Pulmonary artery endothelial cell (primary cell): ENCODE results near the gene RPL11. TPM values are rescaled to one million over a fixed set of nuclear protein-coding genes. Genes with fewer than 3 reads are reported as not detected.
"Not testable (repeated sequence)": the region's sequence is repeated elsewhere in the genome, so short reads cannot be mapped to it uniquely, and the experiment has no call there.

Source experiments
- DNase-seq: peaks from one replicate; pipeline ENCODE4 v3.0.0-alpha.2; 2011; ENCODE audit warnings: low read depth, low spot score
- total RNA-seq: library from RNA; depleted of rRNA; stranded (reverse); fragments of >200 nt; gene quantifications from 2 replicates; pipeline ENCODE4 v1.2.3, GENCODE V29; 2014

Gene RPL11
- total RNA-seq, 1 donor from 2014 or later: 1,951 TPM

- DNase-seq: no peak
Measured at GRCh38 chr1:23732363-23733224, 41.0 kb downstream of the RPL11 start.

DNA sequence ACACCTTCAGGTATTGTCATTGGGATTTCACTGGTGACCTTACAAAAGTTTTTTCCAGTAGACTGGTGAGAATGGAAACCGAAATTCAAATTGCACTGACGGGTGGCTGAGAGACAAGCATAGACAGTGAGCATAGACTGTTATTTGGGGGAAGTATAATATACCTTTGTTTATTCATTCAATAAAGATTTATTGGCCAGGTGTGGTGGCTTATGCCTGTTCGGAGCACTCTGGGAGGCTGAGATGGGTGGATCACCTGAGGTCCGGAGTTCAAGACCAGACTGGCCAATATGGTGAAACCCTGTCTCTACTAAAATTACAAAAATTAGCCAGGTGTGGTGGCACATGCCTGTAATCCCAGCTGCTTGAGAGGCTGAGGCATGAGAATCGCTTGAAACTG, 41.7 kb downstream of the RPL11 start:
- DNase-seq: not testable (repeated sequence)

DNA sequence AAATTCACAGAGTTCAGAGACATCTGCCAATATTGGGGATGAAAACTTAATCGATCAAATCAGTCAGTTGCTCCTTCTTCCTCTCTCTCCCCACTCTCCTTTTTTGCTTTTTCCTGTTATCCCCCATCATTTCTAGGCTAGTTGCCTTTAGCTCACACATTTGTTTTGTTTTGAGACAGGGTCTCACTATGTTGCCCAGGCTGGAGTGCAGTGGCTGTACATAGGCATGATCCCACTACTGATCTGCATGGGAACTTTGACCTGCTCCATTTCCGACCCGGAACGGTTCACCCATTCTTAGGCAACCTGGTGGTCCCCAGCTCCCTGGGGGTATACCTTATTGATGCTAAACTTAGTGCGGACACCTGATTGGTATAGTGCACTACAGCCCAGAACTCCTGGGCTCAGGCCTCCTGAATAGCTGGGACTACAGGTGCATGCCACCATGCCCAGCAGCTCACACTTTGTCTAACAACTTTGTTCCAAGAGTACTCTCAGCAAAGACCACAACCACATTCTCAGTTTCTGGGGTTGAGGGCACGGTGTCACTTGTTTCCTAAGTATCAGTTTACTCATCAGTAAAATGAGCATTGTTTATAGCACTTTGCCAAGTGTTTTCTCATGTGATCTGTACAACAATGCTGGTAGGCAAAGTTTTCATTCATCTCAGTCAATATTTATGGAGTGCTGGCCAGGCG, 45.0 kb downstream of the RPL11 start:
- no peak for DNase-seq

DNA sequence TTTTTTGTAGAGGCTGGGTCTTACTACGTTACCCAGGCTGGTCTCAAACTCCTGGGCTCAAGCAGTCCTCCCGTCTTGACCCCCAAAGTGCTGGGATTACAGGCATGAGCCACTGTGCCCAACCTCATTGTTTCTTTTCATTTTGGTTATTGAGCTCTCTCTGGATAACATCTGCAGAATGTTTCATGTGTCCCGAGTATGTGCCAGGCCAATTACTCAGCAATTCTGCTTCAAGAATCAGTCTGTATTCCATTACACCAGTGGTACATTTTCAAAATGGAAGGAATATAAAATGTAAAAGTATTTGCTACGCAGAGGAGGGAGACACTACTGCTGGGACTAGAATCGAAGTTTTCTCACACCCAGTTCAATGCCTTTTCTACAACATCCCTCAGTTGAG, 50.0 kb downstream of the RPL11 start:
- no peak for DNase-seq

DNA sequence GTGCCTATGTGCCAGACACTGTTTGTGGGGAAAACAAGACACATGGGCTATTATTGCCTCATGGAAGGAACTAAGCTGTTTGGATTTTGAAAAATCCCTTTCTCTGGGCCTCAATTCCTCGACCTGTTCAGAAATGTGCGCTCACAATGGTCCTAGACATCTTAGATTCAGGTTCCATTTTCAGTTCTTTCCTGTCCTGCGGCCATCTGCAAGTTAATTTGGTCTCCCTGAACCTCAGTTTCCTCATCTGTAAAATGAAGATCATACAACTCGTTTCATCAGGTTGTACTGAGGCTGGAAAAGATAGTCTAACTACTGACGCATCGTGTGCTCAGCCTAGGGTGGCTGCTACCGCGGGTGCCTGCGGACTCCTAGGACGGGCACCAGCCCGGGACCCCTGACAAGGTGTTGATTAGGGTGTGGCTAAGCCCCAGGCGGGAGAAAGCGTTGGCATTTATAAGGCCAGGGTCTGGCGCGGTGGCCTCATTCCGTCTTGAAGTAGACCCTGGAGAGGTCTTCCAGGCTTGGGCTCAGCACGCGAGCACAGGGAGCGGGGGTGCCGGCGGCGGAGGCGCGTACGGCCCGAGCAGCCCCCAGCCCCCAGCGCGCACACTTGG, 51.2 kb downstream of the RPL11 start:
- DNase-seq: no peak

DNA sequence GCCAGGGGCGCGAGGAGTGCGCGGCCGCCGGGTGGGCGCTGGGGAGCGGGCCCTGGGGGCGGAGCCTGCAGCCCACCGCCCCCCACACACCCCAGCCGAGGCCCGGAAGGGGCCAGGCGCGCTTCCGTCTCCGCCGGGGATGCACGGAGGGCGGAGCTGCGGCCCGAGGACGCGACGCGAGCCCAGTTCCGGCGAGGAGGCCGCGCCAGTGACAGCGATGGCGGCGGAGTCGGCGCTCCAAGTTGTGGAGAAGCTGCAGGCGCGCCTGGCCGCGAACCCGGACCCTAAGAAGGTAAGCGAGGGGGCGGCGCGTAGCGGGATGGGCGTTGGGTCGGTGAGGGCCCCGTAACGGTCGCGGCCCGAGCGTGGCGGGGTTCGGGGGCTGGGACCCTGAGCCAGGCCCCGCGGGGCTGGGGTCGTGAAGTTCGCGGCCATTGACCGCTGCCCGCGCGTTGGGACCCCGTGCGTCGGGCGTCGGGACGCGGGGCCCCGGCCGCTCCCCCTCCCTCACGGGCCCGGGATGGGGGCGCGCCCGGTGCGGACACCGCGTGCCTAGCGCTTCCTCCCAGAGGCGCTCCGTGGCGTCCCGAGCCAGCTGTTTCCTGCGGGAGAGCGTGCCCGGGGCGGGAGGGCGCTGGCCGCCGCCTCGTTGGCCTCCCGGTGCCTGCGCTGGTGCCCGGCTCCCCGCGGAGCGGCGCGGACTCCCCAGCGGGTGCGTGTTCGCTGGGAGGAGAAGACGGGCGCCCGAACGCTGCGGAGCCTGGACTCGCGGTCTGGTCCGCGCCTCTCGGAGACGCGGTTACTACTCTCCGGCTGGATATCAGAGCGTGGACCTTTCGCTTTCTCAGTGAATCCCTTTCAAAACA, 51.9 kb downstream of the RPL11 start, which contains the start of gene ELOA:
TSS of gene ELOA (plus strand) at position 185 of the 866 bp plus-strand sequence. CDS start at position 218, 33 bp downstream.
- no peak for DNase-seq

- no peak for DNase-seq
Measured at GRCh38 chr1:23745515-23745914, 53.9 kb downstream of the RPL11 start.

Other genes starting within 250 kb of the RPL11 start
- gene ASAP3, start 207.6 kb upstream of the RPL11 start, total RNA-seq: 8.0 and 12.6 TPM in 2 replicates
- 2.1 and 3.8 TPM in 2 replicates for gene E2F2, start 160.6 kb upstream of the RPL11 start, total RNA-seq
- 189 and 206 TPM in 2 replicates for gene ID3, start 132.3 kb upstream of the RPL11 start, total RNA-seq
- gene ELOA, start 51.7 kb downstream of the RPL11 start, total RNA-seq: 22.9 and 27.3 TPM in 2 replicates
- gene PITHD1, start 86.6 kb downstream of the RPL11 start, total RNA-seq: 45.6 and 48.2 TPM in 2 replicates
- 97.6 and 110 TPM in 2 replicates for gene LYPLA2, start 99.3 kb downstream of the RPL11 start, total RNA-seq
- gene GALE, start 108.9 kb downstream of the RPL11 start, total RNA-seq: 47.1 and 59.4 TPM in 2 replicates
- 33.8 and 35.7 TPM in 2 replicates for gene HMGCL, start 133.6 kb downstream of the RPL11 start, total RNA-seq
- gene FUCA1, start 176.5 kb downstream of the RPL11 start, total RNA-seq: 8.6 and 11.9 TPM in 2 replicates
- gene CNR2, start 221.6 kb downstream of the RPL11 start, total RNA-seq: not detected in 2 replicates